Measurements from ENCODE around the gene SETD2. TPM values are rescaled to one million over a fixed set of nuclear protein-coding genes. Genes with fewer than 3 reads are reported as not detected.

The SETD2 gene
- total RNA-seq, 1 experiment from 2014 or later, result 17.2 TPM

Small RNA genes lying within 50 kb of the gene (small RNA-seq; reads per million reads assigned to genes)
- gene MRPL57P3, result not detected

Other genes starting within 250 kb of the SETD2 start
- 38.9 and 40.6 TPM in 2 replicates for gene CCDC12, start 187.4 kb downstream of the SETD2 start, total RNA-seq (2014; rRNA removed; shearing (Covaris generic))
- 42.1 and 42.7 TPM in 2 replicates for gene NBEAL2, start 184.4 kb downstream of the SETD2 start, total RNA-seq (2014; rRNA removed; shearing (Covaris generic))
- gene KIF9, start 118.7 kb upstream of the SETD2 start, total RNA-seq (2014; rRNA removed; shearing (Covaris generic)), result 15.8 and 28.4 TPM in 2 replicates
- gene KLHL18, start 118.8 kb upstream of the SETD2 start, total RNA-seq (2014; rRNA removed; shearing (Covaris generic)), result 20.4 and 26.2 TPM in 2 replicates
- gene PTPN23, start 216.9 kb upstream of the SETD2 start, total RNA-seq (2014; rRNA removed; shearing (Covaris generic)), result 10.0 and 16.3 TPM in 2 replicates

Measured in HT1080 (cell line).